CD4-positive, alpha-beta T cell (primary cell): ENCODE results near the gene PITPNC1. TPM values are rescaled to one million over a fixed set of nuclear protein-coding genes. Genes with fewer than 3 reads are reported as not detected.

ENCODE experiments used
- ATAC-seq: fragments of 200-7000 bp; cut with Tn5 transposase; one replicate; pipeline ENCODE4 v1.10.0; 2022; ENCODE audit warnings: mild to moderate bottlenecking; ENCODE audit not compliant: poor library complexity
- CTCF ChIA-PET: fragments of 350-600 bp; sonication (Branson Sonifier 250); formaldehyde crosslinking; loops from one replicate; lab custom pipeline; 2021; ENCODE audit warnings: antibody characterized with exemption, inconsistent platforms; lab: Charles Lee
- POLR2A ChIA-PET: fragments of 350-600 bp; sonication (Branson Sonifier 250); formaldehyde crosslinking; loops from one replicate; lab custom pipeline; 2021; ENCODE audit warnings: antibody characterized with exemption, inconsistent platforms; lab: Charles Lee
- DNase-seq, 14 experiments: peaks; one replicate each; pipeline ENCODE4 v3.0.0-alpha.2; 2013 to 2020; ENCODE audit warnings: mixed read lengths in 2 of 14
- H3K27ac ChIP-seq, 2 donors: one replicate each; pipeline versions ENCODE4 v1.5.1 to v1.7.0; 2013; ENCODE audit warnings: low read length in 2 of 2, low read depth in 1 of 2, mild to moderate bottlenecking in 1 of 2
- H3K27me3 ChIP-seq, 2 experiments: 1 replicate in 1 of 2; 2 replicates in 1 of 2; pipeline versions ENCODE4 v1.6.1 to v1.7.0; 2013; ENCODE audit warnings: low read length in 2 of 2, control low read depth in 1 of 2, mild to moderate bottlenecking in 1 of 2, moderate library complexity in 1 of 2; ENCODE audit not compliant: insufficient read depth in 2 of 2, control insufficient read depth in 1 of 2
- H3K36me3 ChIP-seq: one replicate; pipeline ENCODE4 v1.6.1; 2013; ENCODE audit warnings: low read length, control low read depth; ENCODE audit not compliant: insufficient read depth
- H3K4me1 ChIP-seq: one replicate; pipeline ENCODE4 v1.6.1; 2013; ENCODE audit warnings: low read length, control low read depth; ENCODE audit not compliant: insufficient read depth
- H3K4me3 ChIP-seq: one replicate; pipeline ENCODE4 v1.5.1; 2013; ENCODE audit warnings: mild to moderate bottlenecking, low read length, moderate library complexity
- H3K9me3 ChIP-seq, 2 experiments: 1 replicate in 1 of 2; 2 replicates in 1 of 2; pipeline versions ENCODE4 v1.6.1 to v1.7.0; 2013; ENCODE audit warnings: low read length in 2 of 2, mild to moderate bottlenecking in 2 of 2, control low read depth in 1 of 2, moderate library complexity in 1 of 2; ENCODE audit not compliant: control insufficient read depth in 1 of 2, insufficient read depth in 1 of 2
- H3K27ac Mint-ChIP-seq: one replicate; pipeline ENCODE4 v1.8.0; 2020; ENCODE audit warnings: mixed read lengths
- H3K27me3 Mint-ChIP-seq: one replicate; pipeline ENCODE4 v1.8.0; 2021; ENCODE audit warnings: mixed read lengths
- H3K36me3 Mint-ChIP-seq: one replicate; pipeline ENCODE4 v1.8.0; 2021; ENCODE audit warnings: low read depth, mixed read lengths
- H3K4me1 Mint-ChIP-seq: one replicate; pipeline ENCODE4 v1.8.0; 2021; ENCODE audit warnings: low read depth, mixed read lengths
- H3K4me3 Mint-ChIP-seq: one replicate; pipeline ENCODE4 v1.8.0; 2020; ENCODE audit warnings: mild to moderate bottlenecking, mixed read lengths
- H3K9me3 Mint-ChIP-seq: one replicate; pipeline ENCODE4 v1.8.0; 2020; ENCODE audit warnings: mixed read lengths
- intact Hi-C, 2 experiments: fragments of 100-400 bp; cut with DNase I in 1 of 2; cut with micrococcal nuclease in 1 of 2; formaldehyde crosslinking; loops; one replicate each; pipeline versions ENCODE4 v1.15.1 to v1.9.0; 2023 to 2025; cut with DNase I, micrococcal nuclease
- total RNA-seq, 174 experiments: library from RNA in 2 of 174; stranded (reverse) in 2 of 174; gene quantifications; one replicate each; pipeline ENCODE4 v1.2.3 and lab custom pipeline; 2021 to 2026
- TF ChIP-seq, protein P1 (sequence below): fragments of 200-600 bp; IDR thresholded peaks from one replicate; pipeline ENCODE4 v1.8.0; 2022; ENCODE audit warnings: antibody characterized with exemption, mild to moderate bottlenecking

The PITPNC1 gene
- total RNA-seq, 2 experiments from 2014 or later, result 80.2 to 83.4 TPM

DNA sequence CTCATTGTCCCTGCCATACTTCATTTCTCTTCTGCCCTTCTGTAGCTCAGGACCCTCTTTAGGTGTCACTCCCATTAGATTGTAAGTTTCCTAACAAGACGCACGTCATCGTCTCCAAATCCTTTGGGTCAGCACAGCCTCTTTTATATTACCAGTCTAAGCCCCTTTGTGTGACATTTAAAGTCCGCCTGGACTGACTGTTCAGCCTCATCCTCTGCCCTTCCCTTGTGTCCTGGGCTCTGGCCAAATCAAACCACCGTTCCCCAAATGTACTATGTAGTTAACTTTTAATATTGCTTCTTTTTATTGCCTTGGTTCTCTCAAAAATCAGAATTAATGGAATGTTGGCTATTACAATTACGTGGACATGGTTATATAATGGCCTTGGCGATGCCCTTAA is 38.2 kb downstream of the PITPNC1 start:
- no peak for ATAC-seq
- Histone ChIP-seq H3K36me3 (peaks cover 2% of the 10 kb centered on the region), H3K27me3 (no peaks in the 10 kb centered on the region), H3K27ac (no peak overlapping the region), H3K4me1 (peaks cover 55% of the 10 kb centered on the region), H3K9me3 (no peaks in the 10 kb centered on the region), H3K4me3 (no peak overlapping the region)
- ChIA-PET POLR2A (no interaction called here), CTCF (no interaction called here)
- H3K36me3 Mint-ChIP-seq, result peaks cover 17% of the 10 kb centered on the region
- H3K27ac Mint-ChIP-seq, result peak overlapping the region; percentile 16
- no peak for DNase-seq
- TF ChIP-seq, protein P1, sequence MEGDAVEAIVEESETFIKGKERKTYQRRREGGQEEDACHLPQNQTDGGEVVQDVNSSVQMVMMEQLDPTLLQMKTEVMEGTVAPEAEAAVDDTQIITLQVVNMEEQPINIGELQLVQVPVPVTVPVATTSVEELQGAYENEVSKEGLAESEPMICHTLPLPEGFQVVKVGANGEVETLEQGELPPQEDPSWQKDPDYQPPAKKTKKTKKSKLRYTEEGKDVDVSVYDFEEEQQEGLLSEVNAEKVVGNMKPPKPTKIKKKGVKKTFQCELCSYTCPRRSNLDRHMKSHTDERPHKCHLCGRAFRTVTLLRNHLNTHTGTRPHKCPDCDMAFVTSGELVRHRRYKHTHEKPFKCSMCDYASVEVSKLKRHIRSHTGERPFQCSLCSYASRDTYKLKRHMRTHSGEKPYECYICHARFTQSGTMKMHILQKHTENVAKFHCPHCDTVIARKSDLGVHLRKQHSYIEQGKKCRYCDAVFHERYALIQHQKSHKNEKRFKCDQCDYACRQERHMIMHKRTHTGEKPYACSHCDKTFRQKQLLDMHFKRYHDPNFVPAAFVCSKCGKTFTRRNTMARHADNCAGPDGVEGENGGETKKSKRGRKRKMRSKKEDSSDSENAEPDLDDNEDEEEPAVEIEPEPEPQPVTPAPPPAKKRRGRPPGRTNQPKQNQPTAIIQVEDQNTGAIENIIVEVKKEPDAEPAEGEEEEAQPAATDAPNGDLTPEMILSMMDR, result no peak
- intact Hi-C loops, result no loop called here
- peaks cover 3% of the 10 kb centered on the region for H3K9me3 Mint-ChIP-seq
- H3K4me3 Mint-ChIP-seq, result no peak overlapping the region
- peaks cover 80% of the 10 kb centered on the region for H3K4me1 Mint-ChIP-seq
- no peaks in the 10 kb centered on the region for H3K27me3 Mint-ChIP-seq

GRCh38 chr17:67417507-67417906 is 40.4 kb downstream of the PITPNC1 start:
- Mint-ChIP-seq H3K27me3 (no peaks in the 10 kb centered on the region), H3K4me3 (no peak overlapping the region), H3K4me1 (peaks cover 86% of the 10 kb centered on the region), H3K9me3 (peaks cover 3% of the 10 kb centered on the region), H3K27ac (peak overlapping the region; percentile 87), H3K36me3 (peaks cover 11% of the 10 kb centered on the region)
- H3K36me3 ChIP-seq, result peaks cover 2% of the 10 kb centered on the region
- intact Hi-C loops, result no loop called here
- no peak overlapping the region for H3K27ac ChIP-seq
- DNase-seq (no peak), ATAC-seq (no peak)
- peaks cover 59% of the 10 kb centered on the region for H3K4me1 ChIP-seq
- H3K4me3 ChIP-seq, result no peak overlapping the region
- H3K27me3 ChIP-seq, result no peaks in the 10 kb centered on the region
- H3K9me3 ChIP-seq, result no peaks in the 10 kb centered on the region
- ChIA-PET POLR2A (interaction anchor here (0.5 kb wide), 1 partner anchor 29 kb away, joined by 3 read pairs; no protein-coding TSS in a partner anchor), CTCF (interaction anchor here (1.4 to 2.0 kb wide), 2 partner anchors 23 to 58 kb away, joined by 3 to 7 read pairs; no protein-coding TSS in a partner anchor)
- TF ChIP-seq, protein P1, result no peak

DNA sequence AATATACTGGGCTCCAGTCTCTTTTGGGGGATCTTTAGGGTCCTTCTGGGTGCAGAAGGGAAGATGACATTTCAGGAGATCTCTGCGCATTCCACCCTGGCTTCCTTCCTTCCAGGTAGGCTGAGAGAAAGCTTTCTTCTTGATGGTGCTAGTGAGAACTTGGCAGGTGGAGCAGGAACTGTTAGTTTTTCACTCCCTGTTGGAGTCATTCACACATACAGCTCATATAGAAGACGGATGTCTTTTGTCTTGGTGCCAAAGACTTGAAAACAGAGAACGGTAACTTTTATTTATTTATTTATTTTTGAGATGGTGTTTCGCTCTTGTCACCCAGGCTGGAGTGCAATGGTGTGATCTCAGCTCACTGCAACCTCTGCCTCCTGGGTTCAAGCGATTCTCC is 43.9 kb downstream of the PITPNC1 start:
- ChIA-PET CTCF (interaction anchor here (1.3 to 3.8 kb wide), 4 partner anchors 20 to 54 kb away, joined by 3 to 35 read pairs (median 14); no protein-coding TSS in a partner anchor), POLR2A (interaction anchor here (0.8 to 4.4 kb wide), 11 partner anchors 8 to 55 kb away, joined by 3 to 71 read pairs (median 5); partner anchors contain the start of gene PITPNC1)
- Histone ChIP-seq H3K27me3 (no peaks in the 10 kb centered on the region), H3K4me3 (no peak overlapping the region), H3K4me1 (peaks cover 83% of the 10 kb centered on the region), H3K9me3 (no peaks in the 10 kb centered on the region), H3K27ac (peak overlapping the region; percentile 68 to 88), H3K36me3 (peaks cover 2% of the 10 kb centered on the region)
- H3K27ac Mint-ChIP-seq, result peak overlapping the region; percentile 87
- peak overlapping the region; percentile 57 for H3K4me3 Mint-ChIP-seq
- no peaks in the 10 kb centered on the region for H3K9me3 Mint-ChIP-seq
- ATAC-seq, result no peak
- H3K4me1 Mint-ChIP-seq, result peaks cover 88% of the 10 kb centered on the region
- intact Hi-C loops, result loop anchor here in 1 of 2 experiments (5.0 to 10.0 kb wide), 2 partner anchors 34 to 54 kb away; no protein-coding TSS in a partner anchor
- H3K27me3 Mint-ChIP-seq, result no peaks in the 10 kb centered on the region
- TF ChIP-seq, protein P1, result no peak
- H3K36me3 Mint-ChIP-seq, result peaks cover 13% of the 10 kb centered on the region
- no peak for DNase-seq
